Measurements from ENCODE around the gene SORCS2. TPM values are rescaled to one million over a fixed set of nuclear protein-coding genes. Genes with fewer than 3 reads are reported as not detected.

SORCS2 gene
- total RNA-seq, 1 donor from 2014 or later: 2.8 TPM

DNA sequence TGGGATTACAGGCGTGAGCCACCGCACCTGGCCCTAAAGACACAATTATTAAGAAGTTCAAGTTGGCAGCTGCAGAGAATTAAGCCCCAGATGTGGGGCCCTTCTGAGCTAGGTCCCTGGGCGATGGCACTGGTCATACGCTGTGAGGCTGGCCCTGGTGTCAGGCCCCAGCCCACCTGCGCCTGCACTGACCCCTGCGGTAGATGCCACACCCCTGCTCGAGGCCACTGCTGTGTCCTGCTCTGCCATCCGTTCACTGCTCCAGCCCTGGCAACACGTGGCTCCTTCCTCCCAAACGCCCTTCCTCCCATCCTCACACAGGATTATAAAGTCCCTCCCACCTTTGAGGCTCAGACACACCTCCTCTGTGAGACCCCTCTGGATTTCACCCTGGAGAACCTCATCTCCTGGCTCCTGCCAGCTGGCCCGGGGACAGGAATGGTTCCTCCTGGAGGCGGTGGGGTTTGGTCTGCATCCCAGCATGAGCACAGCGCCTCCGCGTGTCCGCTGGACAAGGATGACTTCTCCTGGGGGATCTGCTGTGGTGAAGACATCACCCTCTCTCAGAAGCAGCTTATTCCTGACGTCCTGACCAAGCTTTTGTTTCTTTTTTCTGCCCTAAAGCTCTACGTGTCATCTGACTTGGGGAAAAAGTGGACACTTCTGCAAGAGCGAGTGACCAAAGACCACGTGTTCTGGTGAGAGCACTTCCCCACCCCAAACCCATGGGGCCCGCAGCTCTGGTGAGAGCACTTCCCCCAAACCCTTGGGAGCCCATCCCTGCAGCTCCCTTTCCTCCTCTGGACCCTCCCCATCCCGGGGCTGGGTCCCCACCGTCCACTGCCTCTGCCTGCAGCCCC, 461.4 kb downstream of the SORCS2 start:
- no peak for DNase-seq (ENCODE audit: low read depth)

DNA sequence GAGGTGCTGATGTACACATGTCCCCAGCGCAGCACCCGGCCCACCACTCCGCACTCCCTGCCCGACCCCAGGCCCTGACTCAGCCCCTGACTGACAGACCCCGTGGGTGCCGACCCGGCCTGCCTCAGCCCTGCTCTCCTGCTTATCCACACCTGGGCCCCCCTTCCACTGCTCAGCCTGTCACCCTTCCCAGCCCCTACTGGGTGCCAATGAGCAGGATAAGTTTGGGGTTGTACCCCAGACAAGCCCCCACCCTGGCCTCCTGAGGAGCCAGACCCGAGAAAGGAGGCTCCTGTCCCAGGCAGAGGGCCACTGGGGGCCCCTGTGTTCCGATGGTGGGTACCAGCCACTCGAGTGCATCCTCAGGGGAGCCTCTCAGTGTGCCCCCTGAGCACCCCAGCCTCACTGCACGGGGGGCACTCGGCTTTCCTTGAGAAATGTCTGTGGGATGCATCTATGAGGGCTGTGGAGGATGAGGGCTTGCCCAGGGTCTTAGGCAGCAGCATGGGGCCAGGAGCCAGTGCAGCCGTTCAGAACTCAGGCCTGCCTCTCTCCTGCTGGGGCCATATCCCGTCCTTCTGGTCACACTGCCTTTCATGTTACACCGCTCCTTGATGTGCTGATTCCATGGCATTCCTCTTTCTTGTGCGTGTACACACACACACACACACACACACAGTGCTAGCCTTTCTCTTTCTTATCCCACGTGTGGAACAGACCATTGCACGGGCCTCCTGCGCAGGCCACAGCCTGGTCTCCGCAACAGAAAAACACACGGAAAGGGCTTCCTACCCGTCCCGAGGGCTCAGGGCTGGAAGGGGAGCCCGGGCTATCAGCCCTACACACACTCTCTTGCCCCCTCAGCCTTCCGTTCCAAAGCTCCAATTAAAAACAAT, 462.5 kb downstream of the SORCS2 start:
- DNase-seq (ENCODE audit: low read depth): no peak

GRCh38 chr4:7655511-7656243, 463.3 kb downstream of the SORCS2 start:
- DNase-seq (ENCODE audit: low read depth): no peak

DNA sequence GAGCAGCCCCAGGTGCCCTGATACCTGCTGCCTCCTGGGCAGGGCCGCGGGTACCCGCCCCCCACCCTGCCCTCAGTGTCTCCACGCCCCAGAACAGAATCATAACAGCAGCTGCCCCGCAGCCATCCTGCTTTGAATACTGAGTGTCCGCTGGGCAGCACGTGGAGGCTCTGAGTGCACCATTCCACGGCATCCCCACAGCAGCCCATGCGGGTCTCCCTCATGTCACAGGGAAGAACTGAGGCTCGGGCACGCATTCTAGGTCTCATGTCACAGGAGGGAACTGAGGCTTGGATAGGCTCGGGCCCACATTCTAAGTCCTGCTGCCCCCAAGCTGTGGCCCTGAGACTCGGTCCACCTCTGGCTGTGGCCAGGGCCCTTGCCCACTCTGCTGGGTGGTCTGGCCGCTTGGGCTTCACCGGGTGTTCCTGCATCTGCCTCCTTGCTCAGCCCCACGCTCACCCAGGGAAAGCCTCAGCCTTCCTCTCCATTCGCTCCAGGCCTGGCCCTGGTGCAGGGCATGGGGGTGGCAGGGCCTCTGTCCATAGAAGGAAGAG, 464.0 kb downstream of the SORCS2 start:
- no peak for DNase-seq (ENCODE audit: low read depth)

DNA sequence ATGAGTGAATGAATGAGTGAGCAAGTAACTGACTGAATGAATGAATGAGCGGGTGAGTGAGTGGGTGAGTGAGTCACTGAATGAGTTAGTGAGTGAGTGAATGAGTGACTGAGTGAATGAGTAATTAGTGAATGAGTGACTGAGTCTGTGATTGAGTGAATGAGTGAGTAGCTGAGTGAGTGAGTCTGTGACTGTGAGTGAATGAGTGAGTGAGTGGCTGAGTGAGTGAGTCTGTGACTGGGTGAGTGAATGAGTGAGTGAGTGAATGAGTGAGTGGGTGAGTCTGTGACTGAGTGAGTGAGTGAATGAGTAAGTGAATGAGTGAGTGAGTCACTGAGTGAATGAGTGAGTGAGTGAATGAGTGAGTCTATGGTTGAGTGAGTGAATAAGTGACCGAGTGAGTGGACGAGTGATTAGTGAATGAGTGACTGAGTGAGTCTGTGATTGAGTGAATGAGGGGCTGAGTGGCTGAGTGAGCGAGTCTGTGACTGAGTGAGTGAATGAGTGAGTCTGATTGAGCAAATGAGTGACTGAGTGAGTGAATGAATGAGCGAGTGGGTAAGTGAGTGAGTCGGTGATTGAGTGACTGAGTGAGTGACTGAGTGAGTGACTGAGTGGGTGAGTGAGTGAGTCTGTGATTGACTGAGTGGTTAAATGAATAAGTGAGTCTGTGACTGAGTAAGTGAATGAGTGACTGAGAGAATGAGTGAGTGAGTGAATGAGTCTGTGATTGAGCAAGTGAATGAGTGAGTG, 465.4 kb downstream of the SORCS2 start:
- no peak for DNase-seq (ENCODE audit: low read depth)

- no peak for DNase-seq (ENCODE audit: low read depth)
These were observed 466.2 kb downstream of the SORCS2 start for GRCh38 chr4:7658341-7659204.

DNA sequence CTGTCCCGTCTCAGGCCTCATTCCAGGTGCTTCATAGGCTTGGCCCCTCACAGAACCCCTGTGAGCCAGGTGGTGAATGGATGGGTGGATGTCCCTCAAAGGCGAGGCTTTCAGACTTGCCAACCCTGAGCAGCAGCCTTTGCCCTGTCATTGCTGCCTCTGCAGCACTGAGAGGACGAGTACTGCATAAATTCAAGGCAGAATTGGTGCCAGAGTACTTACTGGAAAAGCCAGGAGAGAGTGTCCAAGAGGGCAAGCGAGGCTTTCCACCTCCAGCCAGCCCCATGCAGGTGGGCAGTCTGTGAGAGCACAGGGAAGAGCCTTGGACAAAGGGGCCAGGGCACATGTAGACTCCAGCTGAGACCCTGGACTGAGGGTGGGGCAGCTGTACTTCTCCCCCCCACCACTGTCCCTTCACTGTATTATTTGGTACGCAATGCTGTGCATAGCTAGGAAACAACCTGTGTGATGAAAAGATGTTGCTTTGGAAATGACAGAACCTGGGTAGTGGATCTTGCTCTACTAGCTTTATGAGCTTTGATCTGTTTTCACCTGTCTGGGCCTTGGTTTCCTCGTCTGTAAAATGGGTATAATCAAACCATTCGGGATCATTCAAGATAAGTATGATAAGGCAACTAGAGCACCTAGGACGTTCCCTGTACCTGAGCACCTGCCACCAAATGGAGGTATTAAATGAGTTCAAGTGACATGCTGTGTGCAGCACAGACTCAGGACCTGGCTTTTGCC, 467.3 kb downstream of the SORCS2 start:
- DNase-seq (ENCODE audit: low read depth): no peak

GRCh38 chr4:7660176-7661039, 468.1 kb downstream of the SORCS2 start:
- no peak for DNase-seq (ENCODE audit: low read depth)

DNA sequence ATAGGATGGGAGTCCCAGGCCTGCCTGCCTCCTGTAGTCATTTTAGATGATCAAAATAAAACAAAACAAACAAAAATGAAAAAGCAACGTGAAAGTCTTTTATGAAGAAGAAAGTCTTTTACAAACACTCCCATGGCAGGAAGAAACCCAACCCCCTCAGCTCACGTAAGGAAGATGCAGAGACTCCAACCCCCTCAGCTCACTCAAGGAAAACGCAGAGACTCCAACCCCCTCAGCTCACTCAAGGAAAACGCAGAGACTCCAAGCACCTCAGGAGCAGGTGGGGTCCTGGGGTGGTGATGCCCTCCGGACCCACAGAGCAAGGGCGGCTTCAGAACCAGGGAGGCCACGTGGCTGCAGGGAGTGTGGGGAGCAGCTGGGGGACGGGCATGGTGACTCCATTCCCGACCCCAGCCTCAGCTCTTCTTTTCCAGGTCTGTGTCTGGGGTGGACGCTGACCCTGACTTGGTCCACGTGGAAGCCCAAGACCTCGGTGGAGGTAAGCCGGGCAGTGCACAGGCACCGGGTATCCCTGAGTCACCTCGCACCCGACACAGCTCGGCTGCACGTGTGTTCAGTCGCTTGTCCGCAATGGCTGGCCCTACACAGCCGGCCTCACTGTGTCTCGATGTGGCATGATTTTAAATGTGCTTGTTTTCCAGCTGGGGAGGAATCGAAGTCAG, 468.9 kb downstream of the SORCS2 start:
- DNase-seq (ENCODE audit: low read depth): no peak

GRCh38 chr4:7661846-7662506, 469.6 kb downstream of the SORCS2 start:
- DNase-seq (ENCODE audit: low read depth): no peak

- DNase-seq (ENCODE audit: low read depth): no peak
These were observed 470.1 kb downstream of the SORCS2 start for GRCh38 chr4:7662507-7662846.

GRCh38 chr4:7663075-7663541, 470.8 kb downstream of the SORCS2 start:
- no peak for DNase-seq (ENCODE audit: low read depth)

GRCh38 chr4:7664106-7664505, 471.8 kb downstream of the SORCS2 start:
- no peak for DNase-seq (ENCODE audit: low read depth)

DNA sequence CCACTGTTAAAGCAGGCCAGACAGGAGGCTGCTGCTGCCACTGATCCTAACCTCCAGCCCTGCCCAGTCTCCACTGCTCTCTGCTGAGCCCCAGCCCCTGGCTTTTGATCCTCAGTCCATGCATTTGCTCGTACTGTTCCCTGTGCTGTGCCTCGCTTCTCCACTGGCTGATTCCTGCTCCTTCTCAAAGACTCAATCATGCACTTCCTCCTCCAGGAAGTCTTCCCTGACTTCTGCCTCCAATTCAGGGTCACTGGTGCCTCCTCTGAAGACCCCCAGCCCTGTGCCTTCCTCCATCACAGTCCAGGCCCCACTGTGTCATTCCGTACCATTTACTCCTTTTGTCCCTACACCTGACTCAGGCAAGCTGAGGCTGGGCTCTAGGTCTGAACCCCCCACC, 473.0 kb downstream of the SORCS2 start:
- no peak for DNase-seq (ENCODE audit: low read depth)

DNA sequence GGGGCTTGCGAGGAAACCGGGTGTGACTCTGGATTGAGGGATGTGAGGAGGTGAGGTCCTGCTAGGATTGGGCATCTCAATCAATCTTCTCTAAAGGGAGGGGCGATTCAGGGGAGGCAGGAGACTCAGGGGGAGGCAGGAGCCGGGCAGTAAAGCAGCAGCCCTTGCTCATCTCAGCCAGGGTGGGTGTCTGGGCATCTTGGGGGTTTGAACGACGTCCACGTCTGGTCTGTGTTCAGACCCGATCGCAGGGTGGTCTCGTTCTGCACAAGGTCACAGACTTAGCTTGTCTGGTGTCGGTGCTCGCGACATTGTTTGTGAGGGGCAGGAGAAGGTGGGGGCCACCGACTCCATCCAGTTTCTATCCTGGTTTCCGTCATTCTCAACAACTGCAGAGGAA, 473.7 kb downstream of the SORCS2 start:
- no peak for DNase-seq (ENCODE audit: low read depth)

GRCh38 chr4:7666744-7667143, 474.4 kb downstream of the SORCS2 start:
- DNase-seq (ENCODE audit: low read depth): no peak

- DNase-seq (ENCODE audit: low read depth): no peak
These were observed 475.9 kb downstream of the SORCS2 start for GRCh38 chr4:7668271-7668670.

All from myocyte (in vitro differentiated cells).